Measurements from ENCODE around the gene NRARP. TPM values are rescaled to one million over a fixed set of nuclear protein-coding genes. Genes with fewer than 3 reads are reported as not detected.

The NRARP gene
- total and polyA plus RNA-seq, 2 of the 13 experiments (the other 11 are each of a cell fraction or from before 2014, with no cell fraction given) = 0.22 to 0.46 TPM

GRCh38 chr9:137294681-137295237, 7.3 kb downstream of the NRARP start (continued):
- TF ChIP-seq, protein P1, sequence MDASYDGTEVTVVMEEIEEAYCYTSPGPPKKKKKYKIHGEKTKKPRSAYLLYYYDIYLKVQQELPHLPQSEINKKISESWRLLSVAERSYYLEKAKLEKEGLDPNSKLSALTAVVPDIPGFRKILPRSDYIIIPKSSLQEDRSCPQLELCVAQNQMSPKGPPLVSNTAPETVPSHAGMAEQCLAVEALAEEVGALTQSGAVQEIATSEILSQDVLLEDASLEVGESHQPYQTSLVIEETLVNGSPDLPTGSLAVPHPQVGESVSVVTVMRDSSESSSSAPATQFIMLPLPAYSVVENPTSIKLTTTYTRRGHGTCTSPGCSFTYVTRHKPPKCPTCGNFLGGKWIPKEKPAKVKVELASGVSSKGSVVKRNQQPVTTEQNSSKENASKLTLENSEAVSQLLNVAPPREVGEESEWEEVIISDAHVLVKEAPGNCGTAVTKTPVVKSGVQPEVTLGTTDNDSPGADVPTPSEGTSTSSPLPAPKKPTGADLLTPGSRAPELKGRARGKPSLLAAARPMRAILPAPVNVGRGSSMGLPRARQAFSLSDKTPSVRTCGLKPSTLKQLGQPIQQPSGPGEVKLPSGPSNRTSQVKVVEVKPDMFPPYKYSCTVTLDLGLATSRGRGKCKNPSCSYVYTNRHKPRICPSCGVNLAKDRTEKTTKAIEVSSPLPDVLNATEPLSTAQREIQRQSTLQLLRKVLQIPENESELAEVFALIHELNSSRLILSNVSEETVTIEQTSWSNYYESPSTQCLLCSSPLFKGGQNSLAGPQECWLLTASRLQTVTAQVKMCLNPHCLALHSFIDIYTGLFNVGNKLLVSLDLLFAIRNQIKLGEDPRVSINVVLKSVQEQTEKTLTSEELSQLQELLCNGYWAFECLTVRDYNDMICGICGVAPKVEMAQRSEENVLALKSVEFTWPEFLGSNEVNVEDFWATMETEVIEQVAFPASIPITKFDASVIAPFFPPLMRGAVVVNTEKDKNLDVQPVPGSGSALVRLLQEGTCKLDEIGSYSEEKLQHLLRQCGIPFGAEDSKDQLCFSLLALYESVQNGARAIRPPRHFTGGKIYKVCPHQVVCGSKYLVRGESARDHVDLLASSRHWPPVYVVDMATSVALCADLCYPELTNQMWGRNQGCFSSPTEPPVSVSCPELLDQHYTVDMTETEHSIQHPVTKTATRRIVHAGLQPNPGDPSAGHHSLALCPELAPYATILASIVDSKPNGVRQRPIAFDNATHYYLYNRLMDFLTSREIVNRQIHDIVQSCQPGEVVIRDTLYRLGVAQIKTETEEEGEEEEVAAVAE (CRISPR knock-in tag; IDR thresholded peaks at IDR 0.05; ENCODE audit: borderline replicate concordance) = no peak
- TF ChIP-seq ZFP41 (CRISPR knock-in tag; IDR thresholded peaks at IDR 0.05; ENCODE audit: borderline replicate concordance) = no peak
- no peak for TF ChIP-seq ZNF589 (CRISPR knock-in tag; conservative IDR thresholded peaks at IDR 0.05)
- no peak for TF ChIP-seq HOXA9 (CRISPR knock-in tag; IDR thresholded peaks at IDR 0.05; ENCODE audit: borderline replicate concordance)
- no peak for TF ChIP-seq NBN (conservative IDR thresholded peaks at IDR 0.05)
- no peak for TF ChIP-seq ZNF512B (CRISPR knock-in tag; IDR thresholded peaks at IDR 0.05; ENCODE audit: borderline replicate concordance)
- TF ChIP-seq POLR2AphosphoS5 (IDR thresholded peaks at IDR 0.05; ENCODE audit: low read depth, low read length) = no peak
- TF ChIP-seq, protein P2, sequence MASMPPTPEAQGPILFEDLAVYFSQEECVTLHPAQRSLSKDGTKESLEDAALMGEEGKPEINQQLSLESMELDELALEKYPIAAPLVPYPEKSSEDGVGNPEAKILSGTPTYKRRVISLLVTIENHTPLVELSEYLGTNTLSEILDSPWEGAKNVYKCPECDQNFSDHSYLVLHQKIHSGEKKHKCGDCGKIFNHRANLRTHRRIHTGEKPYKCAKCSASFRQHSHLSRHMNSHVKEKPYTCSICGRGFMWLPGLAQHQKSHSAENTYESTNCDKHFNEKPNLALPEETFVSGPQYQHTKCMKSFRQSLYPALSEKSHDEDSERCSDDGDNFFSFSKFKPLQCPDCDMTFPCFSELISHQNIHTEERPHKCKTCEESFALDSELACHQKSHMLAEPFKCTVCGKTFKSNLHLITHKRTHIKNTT (CRISPR knock-in tag; IDR thresholded peaks at IDR 0.05) = no peak
- TF ChIP-seq, protein P3, sequence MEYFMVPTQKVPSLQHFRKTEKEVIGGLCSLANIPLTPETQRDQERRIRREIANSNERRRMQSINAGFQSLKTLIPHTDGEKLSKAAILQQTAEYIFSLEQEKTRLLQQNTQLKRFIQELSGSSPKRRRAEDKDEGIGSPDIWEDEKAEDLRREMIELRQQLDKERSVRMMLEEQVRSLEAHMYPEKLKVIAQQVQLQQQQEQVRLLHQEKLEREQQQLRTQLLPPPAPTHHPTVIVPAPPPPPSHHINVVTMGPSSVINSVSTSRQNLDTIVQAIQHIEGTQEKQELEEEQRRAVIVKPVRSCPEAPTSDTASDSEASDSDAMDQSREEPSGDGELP (IDR thresholded peaks at IDR 0.05; ENCODE audit: borderline replicate concordance, low read depth) = no peak
- no peak for TF ChIP-seq ZNF549 (CRISPR knock-in tag; IDR thresholded peaks at IDR 0.05)
- TF ChIP-seq MXD3 (CRISPR knock-in tag; IDR thresholded peaks at IDR 0.05) = peak; percentile 44
- TF ChIP-seq E2F5 (CRISPR knock-in tag; conservative IDR thresholded peaks at IDR 0.05) = no peak
- no peak for TF ChIP-seq LCORL (IDR thresholded peaks at IDR 0.05)
- TF ChIP-seq LCORL (CRISPR knock-in tag; IDR thresholded peaks at IDR 0.05) = peak; percentile 16; the same call in 1 of the 2 replicates
- TF ChIP-seq, protein P4, sequence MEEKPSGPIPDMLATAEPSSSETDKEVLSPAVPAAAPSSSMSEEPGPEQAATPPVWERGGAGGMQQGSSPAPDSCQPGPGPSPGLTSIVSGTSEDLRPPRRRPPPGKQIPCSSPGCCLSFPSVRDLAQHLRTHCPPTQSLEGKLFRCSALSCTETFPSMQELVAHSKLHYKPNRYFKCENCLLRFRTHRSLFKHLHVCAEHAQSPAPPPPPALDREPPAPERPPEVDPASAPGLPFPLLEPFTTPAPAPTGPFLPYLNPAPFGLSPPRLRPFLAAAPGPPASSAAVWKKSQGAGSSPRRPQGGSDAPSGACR (CRISPR knock-in tag; IDR thresholded peaks at IDR 0.05) = no peak
- TF ChIP-seq, protein P5, sequence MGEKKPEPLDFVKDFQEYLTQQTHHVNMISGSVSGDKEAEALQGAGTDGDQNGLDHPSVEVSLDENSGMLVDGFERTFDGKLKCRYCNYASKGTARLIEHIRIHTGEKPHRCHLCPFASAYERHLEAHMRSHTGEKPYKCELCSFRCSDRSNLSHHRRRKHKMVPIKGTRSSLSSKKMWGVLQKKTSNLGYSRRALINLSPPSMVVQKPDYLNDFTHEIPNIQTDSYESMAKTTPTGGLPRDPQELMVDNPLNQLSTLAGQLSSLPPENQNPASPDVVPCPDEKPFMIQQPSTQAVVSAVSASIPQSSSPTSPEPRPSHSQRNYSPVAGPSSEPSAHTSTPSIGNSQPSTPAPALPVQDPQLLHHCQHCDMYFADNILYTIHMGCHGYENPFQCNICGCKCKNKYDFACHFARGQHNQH (CRISPR knock-in tag; IDR thresholded peaks at IDR 0.05) = no peak
- TF ChIP-seq GLI4 (CRISPR knock-in tag; IDR thresholded peaks at IDR 0.05; ENCODE audit: borderline replicate concordance) = no peak
